ENCODE data around the gene RNU5B-1. TPM values are rescaled to one million over a fixed set of nuclear protein-coding genes. Genes with fewer than 3 reads are reported as not detected.

Gene RNU5B-1
- total and polyA plus RNA-seq, 2 experiments from 2014 or later: not detected

DNA sequence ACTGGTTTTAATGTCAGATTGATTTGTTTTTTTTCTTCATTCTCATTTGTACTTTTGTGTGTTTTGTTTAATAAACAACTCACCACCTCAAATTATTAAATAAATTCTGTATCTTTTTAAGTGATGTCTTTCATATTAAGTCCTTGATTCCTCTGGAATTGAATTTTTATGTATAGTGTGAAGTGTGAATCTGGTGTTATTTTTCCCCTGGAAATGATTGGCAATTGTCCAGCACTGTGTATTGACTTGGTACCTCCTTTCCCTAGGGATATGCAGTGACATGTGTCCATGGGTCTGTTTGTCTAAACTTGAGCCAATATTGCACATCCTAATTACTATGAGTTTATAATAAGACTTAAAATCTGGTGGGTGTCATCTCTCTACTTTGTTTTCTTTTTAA, 2.1 kb downstream of the RNU5B-1 start:
- Histone ChIP-seq H4K20me1 (ENCODE audit: insufficient read depth) (no peaks in the 10 kb centered on the region), H3K9me3 (ENCODE audit: low read depth) (no peaks in the 10 kb centered on the region), H3K27me3 (replicated peaks; ENCODE audit: insufficient read depth) (no peaks in the 10 kb centered on the region), H3K4me3 (no peak overlapping the region), H3K4me1 (ENCODE audit: insufficient read depth) (peaks cover 5% of the 10 kb centered on the region; the same call in 1 of the 2 replicates), H3K79me2 (ENCODE audit: insufficient read depth) (no peaks in the 10 kb centered on the region), H3K4me2 (ENCODE audit: unreplicated experiment) (no peak overlapping the region), H2AFZ (no peak overlapping the region), H3K36me3 (ENCODE audit: low read depth) (no peaks in the 10 kb centered on the region), H3F3A (ENCODE audit: insufficient read depth) (peaks cover 23% of the 10 kb centered on the region), H3K27ac (no peak overlapping the region), H3K9ac (no peak overlapping the region), H3K9me2 (ENCODE audit: insufficient read depth) (no peaks in the 10 kb centered on the region)
- DNase-seq: no peak
- in situ Hi-C loops (cut with MboI): no loop called here
- TF ChIP-seq EZH2 (IDR thresholded peaks at IDR 0.05; ENCODE audit: insufficient read depth, poor library complexity, severe bottlenecking) (no peak), EZH2phosphoT487 (IDR thresholded peaks at IDR 0.05; ENCODE audit: insufficient read depth, low read depth) (no peak)

DNA sequence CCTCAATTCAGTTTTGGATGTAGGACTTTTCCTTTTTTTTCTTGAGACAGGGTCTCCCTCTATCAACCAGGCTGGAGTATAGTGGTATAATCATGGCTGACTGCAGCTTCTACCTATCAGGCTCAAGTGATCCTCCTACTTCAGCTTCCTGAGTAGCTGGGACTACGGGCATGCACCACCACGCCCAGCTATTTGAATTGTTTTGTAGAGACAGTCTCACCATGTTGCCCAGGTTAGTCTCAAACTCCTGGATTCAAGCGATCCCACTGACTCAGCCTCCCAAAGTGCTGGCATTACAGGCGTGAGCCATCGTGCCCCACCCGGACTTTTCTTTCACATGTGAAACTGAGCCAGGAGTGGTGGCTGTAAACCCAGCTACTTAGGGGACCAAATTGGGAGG, 3.5 kb downstream of the RNU5B-1 start:
- H3K27ac ChIP-seq: no peak overlapping the region
- in situ Hi-C loops (cut with MboI): no loop called here
- H2AFZ ChIP-seq: no peak overlapping the region
- no peak for TF ChIP-seq EZH2phosphoT487 (IDR thresholded peaks at IDR 0.05; ENCODE audit: insufficient read depth, low read depth)
- TF ChIP-seq EZH2 (IDR thresholded peaks at IDR 0.05; ENCODE audit: insufficient read depth, poor library complexity, severe bottlenecking): no peak
- WGBS, 2 experiments (ENCODE audit: low coverage in 1 of 2, low lambda C conversion rate in 2 of 2, missing lambda C conversion rate in 2 of 2): 59 to 64% methylated on average over 6 of the region's 6 CpGs
- H3K36me3 ChIP-seq (ENCODE audit: low read depth): no peaks in the 10 kb centered on the region
- peaks cover 9% of the 10 kb centered on the region for H3K27me3 ChIP-seq (replicated peaks; ENCODE audit: insufficient read depth)
- H3K9me2 ChIP-seq (ENCODE audit: insufficient read depth): no peaks in the 10 kb centered on the region
- H4K20me1 ChIP-seq (ENCODE audit: insufficient read depth): no peaks in the 10 kb centered on the region
- H3F3A ChIP-seq (ENCODE audit: insufficient read depth): peaks cover 23% of the 10 kb centered on the region
- H3K4me3 ChIP-seq: no peak overlapping the region
- H3K4me2 ChIP-seq (ENCODE audit: unreplicated experiment): no peak overlapping the region
- no peak overlapping the region for H3K9ac ChIP-seq
- H3K9me3 ChIP-seq (ENCODE audit: low read depth): no peaks in the 10 kb centered on the region
- H3K79me2 ChIP-seq (ENCODE audit: insufficient read depth): no peaks in the 10 kb centered on the region
- DNase-seq: no peak
- H3K4me1 ChIP-seq (ENCODE audit: insufficient read depth): peaks cover 5% of the 10 kb centered on the region; the same call in 1 of the 2 replicates

DNA sequence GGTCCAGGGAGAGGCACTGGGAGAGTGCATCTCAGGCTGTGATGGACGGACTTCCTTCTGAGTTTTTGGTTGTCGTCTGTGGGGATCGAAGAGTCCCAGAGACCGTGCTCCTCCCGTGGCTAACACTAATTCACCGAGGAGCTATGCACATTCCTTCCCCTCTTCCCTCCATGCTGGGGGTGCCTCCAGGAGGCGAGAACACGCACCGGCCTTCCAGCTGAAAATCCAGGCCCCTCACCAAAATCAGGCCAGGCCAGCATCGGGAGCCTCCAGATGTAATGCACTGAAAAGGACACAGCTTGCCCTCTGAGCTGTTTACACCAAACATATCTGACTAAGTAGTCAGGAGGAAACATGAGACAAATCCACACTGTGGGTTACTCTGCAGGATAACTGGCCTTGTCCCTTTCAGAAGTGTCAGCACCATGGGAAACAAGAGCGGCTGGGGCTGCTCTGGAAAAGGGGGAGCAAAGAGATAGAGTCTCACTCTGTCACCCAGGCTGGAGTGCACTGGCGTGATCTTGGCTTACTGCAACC, 5.5 kb downstream of the RNU5B-1 start:
- in situ Hi-C loops (cut with MboI): no loop called here
- Histone ChIP-seq H3K9ac (no peak overlapping the region), H3K4me1 (ENCODE audit: insufficient read depth) (no peaks in the 10 kb centered on the region), H3K27me3 (replicated peaks; ENCODE audit: insufficient read depth) (peaks cover 13% of the 10 kb centered on the region), H3K9me3 (ENCODE audit: low read depth) (no peaks in the 10 kb centered on the region), H3K36me3 (ENCODE audit: low read depth) (no peaks in the 10 kb centered on the region), H3K9me2 (ENCODE audit: insufficient read depth) (no peaks in the 10 kb centered on the region), H3K27ac (no peak overlapping the region), H3F3A (ENCODE audit: insufficient read depth) (peaks cover 22% of the 10 kb centered on the region), H3K79me2 (ENCODE audit: insufficient read depth) (no peaks in the 10 kb centered on the region), H2AFZ (no peak overlapping the region), H4K20me1 (ENCODE audit: insufficient read depth) (no peaks in the 10 kb centered on the region), H3K4me3 (no peak overlapping the region), H3K4me2 (ENCODE audit: unreplicated experiment) (no peak overlapping the region)
- no peak for DNase-seq
- TF ChIP-seq EZH2phosphoT487 (IDR thresholded peaks at IDR 0.05; ENCODE audit: insufficient read depth, low read depth) (no peak), EZH2 (IDR thresholded peaks at IDR 0.05; ENCODE audit: insufficient read depth, poor library complexity, severe bottlenecking) (no peak)
- 76 to 82% methylated on average over 12 of the region's 12 CpGs for WGBS, 2 experiments (ENCODE audit: low coverage in 1 of 2, low lambda C conversion rate in 2 of 2, missing lambda C conversion rate in 2 of 2)

DNA sequence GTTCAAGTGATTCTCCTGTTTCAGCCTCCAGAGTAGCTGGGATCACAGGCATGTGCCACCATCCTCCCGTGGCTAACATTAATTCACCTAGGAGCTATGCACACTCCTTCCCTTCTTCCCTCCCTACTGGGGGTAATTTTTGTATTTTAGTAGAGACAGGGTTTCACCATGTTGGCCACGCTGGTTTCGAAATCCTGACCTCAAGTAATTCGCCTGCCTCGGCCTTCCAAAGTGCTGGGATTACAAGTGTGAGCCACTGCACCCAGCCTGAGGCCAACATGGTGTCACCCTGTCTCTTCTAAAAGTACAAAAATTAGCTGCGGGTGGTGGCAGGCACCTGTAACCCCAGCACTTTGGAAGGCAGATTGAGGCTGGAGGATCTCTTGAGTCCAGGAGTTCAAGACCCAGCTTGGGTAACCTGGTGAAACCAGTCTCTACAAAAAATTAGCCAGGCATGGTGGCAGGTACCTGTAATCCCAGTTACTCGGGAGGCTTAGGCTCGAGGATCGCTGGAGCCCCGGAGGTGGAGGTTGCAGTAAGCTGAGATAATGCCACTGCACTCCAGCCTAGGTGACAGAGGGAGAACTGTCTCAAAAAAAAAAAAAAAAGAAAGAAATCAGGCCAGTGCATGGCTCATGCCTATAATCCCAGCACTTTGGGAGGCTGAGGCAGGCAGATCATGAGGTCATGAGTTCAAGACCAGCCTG, 6.1 kb downstream of the RNU5B-1 start:
- Histone ChIP-seq H3K9me3 (ENCODE audit: low read depth) (no peaks in the 10 kb centered on the region), H3K4me2 (ENCODE audit: unreplicated experiment) (no peak overlapping the region), H3K9me2 (ENCODE audit: insufficient read depth) (no peaks in the 10 kb centered on the region), H3K4me1 (ENCODE audit: insufficient read depth) (no peaks in the 10 kb centered on the region), H3K79me2 (ENCODE audit: insufficient read depth) (no peaks in the 10 kb centered on the region), H3K27ac (no peak overlapping the region), H3K9ac (no peak overlapping the region), H3K36me3 (ENCODE audit: low read depth) (no peaks in the 10 kb centered on the region), H3F3A (ENCODE audit: insufficient read depth) (peaks cover 16% of the 10 kb centered on the region), H2AFZ (no peak overlapping the region), H3K27me3 (replicated peaks; ENCODE audit: insufficient read depth) (peaks cover 13% of the 10 kb centered on the region), H3K4me3 (no peak overlapping the region), H4K20me1 (ENCODE audit: insufficient read depth) (no peaks in the 10 kb centered on the region)
- in situ Hi-C loops (cut with MboI): no loop called here
- 80 to 83% methylated on average over 10 of the region's 10 CpGs for WGBS, 2 experiments (ENCODE audit: low coverage in 1 of 2, low lambda C conversion rate in 2 of 2, missing lambda C conversion rate in 2 of 2)
- DNase-seq: peak; percentile 13
- TF ChIP-seq EZH2phosphoT487 (IDR thresholded peaks at IDR 0.05; ENCODE audit: insufficient read depth, low read depth) (no peak), EZH2 (IDR thresholded peaks at IDR 0.05; ENCODE audit: insufficient read depth, poor library complexity, severe bottlenecking) (no peak)
